Measurements from ENCODE around the gene PRDM11.
A peak's percentile ranks its signal among the peaks of the same experiment; 100 is the strongest.

DNA sequence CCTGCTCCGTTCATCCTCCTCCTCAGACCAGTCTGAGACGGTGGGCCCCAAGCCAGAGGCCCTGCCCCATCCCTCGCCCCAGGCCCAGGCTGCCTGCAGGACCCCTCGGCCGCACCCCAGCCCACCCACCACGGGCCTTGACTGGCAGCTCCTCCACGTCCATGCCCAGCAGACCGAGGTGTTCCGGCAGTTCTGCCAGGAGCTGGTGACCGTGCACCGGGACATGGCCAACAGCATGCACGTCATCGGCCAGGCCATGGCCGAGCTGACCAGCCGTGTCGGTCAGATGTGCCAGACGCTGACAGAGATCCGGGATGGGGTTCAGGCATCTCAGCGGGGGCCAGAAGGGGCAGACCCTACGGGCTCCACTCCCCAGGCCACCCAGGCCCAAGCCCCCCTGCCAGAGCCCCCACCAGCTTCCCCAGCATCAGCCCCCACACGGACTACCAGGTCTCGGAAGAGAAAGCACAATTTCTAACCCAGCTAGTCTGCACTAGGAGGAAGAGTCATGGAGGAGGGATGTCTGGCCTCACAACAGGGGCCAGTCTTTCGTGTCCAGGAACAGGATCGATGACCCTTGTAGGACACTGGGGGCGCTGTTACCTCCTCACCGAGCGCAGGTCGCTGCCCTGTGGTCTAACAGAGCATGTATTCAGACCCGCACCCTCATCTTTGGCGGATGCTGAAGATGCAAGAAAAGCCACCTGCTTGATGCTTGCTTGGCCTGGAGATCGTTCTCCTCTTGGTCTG is 66.3 kb downstream of the PRDM11 start:
- TF ChIP-seq YY1 (IDR thresholded peaks at IDR 0.05; ENCODE audit: low read depth, low read length) (no peak), POLR2AphosphoS5 (IDR thresholded peaks at IDR 0.05; ENCODE audit: low read depth, low read length) (no peak)
- TF ChIP-seq, protein P1, sequence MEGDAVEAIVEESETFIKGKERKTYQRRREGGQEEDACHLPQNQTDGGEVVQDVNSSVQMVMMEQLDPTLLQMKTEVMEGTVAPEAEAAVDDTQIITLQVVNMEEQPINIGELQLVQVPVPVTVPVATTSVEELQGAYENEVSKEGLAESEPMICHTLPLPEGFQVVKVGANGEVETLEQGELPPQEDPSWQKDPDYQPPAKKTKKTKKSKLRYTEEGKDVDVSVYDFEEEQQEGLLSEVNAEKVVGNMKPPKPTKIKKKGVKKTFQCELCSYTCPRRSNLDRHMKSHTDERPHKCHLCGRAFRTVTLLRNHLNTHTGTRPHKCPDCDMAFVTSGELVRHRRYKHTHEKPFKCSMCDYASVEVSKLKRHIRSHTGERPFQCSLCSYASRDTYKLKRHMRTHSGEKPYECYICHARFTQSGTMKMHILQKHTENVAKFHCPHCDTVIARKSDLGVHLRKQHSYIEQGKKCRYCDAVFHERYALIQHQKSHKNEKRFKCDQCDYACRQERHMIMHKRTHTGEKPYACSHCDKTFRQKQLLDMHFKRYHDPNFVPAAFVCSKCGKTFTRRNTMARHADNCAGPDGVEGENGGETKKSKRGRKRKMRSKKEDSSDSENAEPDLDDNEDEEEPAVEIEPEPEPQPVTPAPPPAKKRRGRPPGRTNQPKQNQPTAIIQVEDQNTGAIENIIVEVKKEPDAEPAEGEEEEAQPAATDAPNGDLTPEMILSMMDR (IDR thresholded peaks at IDR 0.05; ENCODE audit: control extremely low read depth in 1 of 3, insufficient read depth in 1 of 3, low read depth in 1 of 3, low read length in 3 of 3): peak; percentile 72 to 93 (median 93)

All from H1 (cell line).